HCT116 (cell line): ENCODE measurements around the gene INPP5D. TPM values are rescaled to one million over a fixed set of nuclear protein-coding genes. Genes with fewer than 3 reads are reported as not detected.

Experiments
- ATAC-seq: fragments of 200-7000 bp; cut with Tn5 transposase; 2 replicates; pipeline ENCODE4 v1.9.1; 2020; ENCODE audit warnings: mild to moderate bottlenecking, moderate library complexity
- BruUV-seq: library from RNA; stranded (reverse); fragments of 400-500 nt; replicated peaks from 2 replicates; lab custom pipeline; 2021; lab: Mats Ljungman, UMichigan
- CTCF ChIA-PET: fragments of 300-600 bp; sonication (Branson Sonifier 250); formaldehyde crosslinking; loops from one replicate; lab custom pipeline; 2021; ENCODE audit warnings: antibody characterized with exemption; lab: Charles Lee
- POLR2A ChIA-PET: fragments of 300-600, 350-600 bp; sonication (Branson Sonifier 250); formaldehyde crosslinking; loops from one replicate; lab custom pipeline; 2021; ENCODE audit warnings: antibody characterized with exemption; lab: Charles Lee
- RAD21 ChIA-PET, 2 experiments: fragments of 300-600 bp; sonication (Branson Sonifier 250); formaldehyde crosslinking; loops; one replicate each; lab custom pipeline; 2023; ENCODE audit warnings: low total read pairs in 2 of 2; ENCODE audit not compliant: uncharacterized antibody in 2 of 2, unreplicated experiment in 2 of 2, low non-redundant PET in 1 of 2; lab: Charles Lee
- DNase-seq: peaks from one replicate; pipeline ENCODE4 v3.0.0-alpha.2; 2010; ENCODE audit warnings: low read depth, low spot score
- H2AFZ ChIP-seq: fragments of 200-600 bp; shearing (Covaris generic), sonication (generic); 2 replicates; pipeline ENCODE4 v1.6.1; 2017; ENCODE audit warnings: low read depth, mixed run types, mixed read lengths, antibody characterized with exemption, low read length; ENCODE audit not compliant: poor library complexity, severe bottlenecking
- H3K27ac ChIP-seq: 2 replicates; pipeline ENCODE4 v1.5.1; 2012; ENCODE audit warnings: low read depth, low read length
- H3K27me3 ChIP-seq: fragments of 200-600 bp; sonication (generic); 2 replicates; pipeline ENCODE4 v1.6.1; 2016; ENCODE audit warnings: mixed run types, low read length, mixed read lengths; ENCODE audit not compliant: insufficient read depth
- H3K36me3 ChIP-seq, 2 experiments: fragments of 200-500 bp in 1 of 2; fragments of 200-600 bp in 1 of 2; sonication (Bioruptor generic) in 1 of 2; sonication (generic) in 1 of 2; 2 replicates each; pipeline versions ENCODE4 v1.5.1 to v1.6.1; 2014 to 2016; ENCODE audit warnings: low read length in 2 of 2, inconsistent platforms in 1 of 2, mixed read lengths in 1 of 2, mixed run types in 1 of 2; ENCODE audit not compliant: insufficient read depth in 2 of 2, control insufficient read depth in 1 of 2
- H3K4me1 ChIP-seq, 2 experiments: fragments of 200-600 bp in 1 of 2; sonication (generic) in 1 of 2; 2 replicates each; pipeline versions ENCODE4 v1.5.1 to v1.6.1; 2012 to 2017; ENCODE audit warnings: low read length in 2 of 2, inconsistent platforms in 1 of 2, mild to moderate bottlenecking in 1 of 2, mixed read lengths in 1 of 2, mixed run types in 1 of 2, moderate library complexity in 1 of 2; ENCODE audit not compliant: insufficient read depth in 2 of 2, control insufficient read depth in 1 of 2
- H3K4me2 ChIP-seq: fragments of 200-600 bp; sonication (generic); 2 replicates; pipeline ENCODE4 v1.6.1; 2017; ENCODE audit warnings: mixed run types, low read length, mixed read lengths
- H3K4me3 ChIP-seq, 2 experiments: fragments of 200-600 bp in 1 of 2; sonication (generic) in 1 of 2; replicated peaks in 1 of 2; 2 replicates each; pipeline ENCODE4 v1.5.1; 2011 to 2016; ENCODE audit warnings: low read length in 2 of 2, control low read depth in 1 of 2, low read depth in 1 of 2, mild to moderate bottlenecking in 1 of 2, mixed read lengths in 1 of 2, mixed run types in 1 of 2
- H3K79me2 ChIP-seq: fragments of 200-600 bp; sonication (generic); 2 replicates; pipeline ENCODE4 v1.6.1; 2017; ENCODE audit warnings: mild to moderate bottlenecking, mixed run types, low read length, moderate library complexity, mixed read lengths; ENCODE audit not compliant: insufficient read depth
- H3K9ac ChIP-seq: fragments of 200-600 bp; sonication (generic); 2 replicates; pipeline ENCODE4 v1.6.1; 2016; ENCODE audit warnings: low read length, mixed read lengths
- H3K9me2 ChIP-seq: fragments of 200-600 bp; sonication (generic), shearing (Covaris generic); 2 replicates; pipeline ENCODE4 v1.6.1; 2017; ENCODE audit warnings: mixed run types, mild to moderate bottlenecking, moderate library complexity; ENCODE audit not compliant: insufficient read depth
- H3K9me3 ChIP-seq, 2 experiments: fragments of 200-500 bp in 1 of 2; fragments of 200-600 bp in 1 of 2; sonication (Bioruptor generic) in 1 of 2; sonication (generic) in 1 of 2; 2 replicates each; pipeline ENCODE4 v1.6.1; 2014 to 2017; ENCODE audit warnings: low read length in 2 of 2, mixed read lengths in 2 of 2, inconsistent platforms in 1 of 2, low read depth in 1 of 2, mild to moderate bottlenecking in 1 of 2, mixed run types in 1 of 2, moderate library complexity in 1 of 2; ENCODE audit not compliant: control insufficient read depth in 1 of 2, insufficient read depth in 1 of 2
- H4K20me1 ChIP-seq: fragments of 200-600 bp; sonication (generic), shearing (Covaris generic); 2 replicates; pipeline ENCODE4 v1.6.1; 2017; ENCODE audit warnings: mixed run types, mild to moderate bottlenecking, moderate library complexity; ENCODE audit not compliant: insufficient read depth
- ATF3 ChIP-seq: IDR thresholded peaks from 2 replicates; pipeline ENCODE4 v1.6.1; 2012
- CBX3 ChIP-seq: IDR thresholded peaks from 2 replicates; pipeline ENCODE4 v1.6.1; 2012; ENCODE audit warnings: low read depth
- CEBPB ChIP-seq: IDR thresholded peaks from 2 replicates; pipeline ENCODE4 v1.6.1; 2012; ENCODE audit warnings: low read depth
- CTCF ChIP-seq, 3 experiments: fragments of 200-600 bp in 1 of 3; sonication (generic) in 1 of 3; IDR thresholded peaks in 2 of 3; conservative IDR thresholded peaks in 1 of 3; 2 replicates each; pipeline ENCODE4 v1.5.1; 2012 to 2017; ENCODE audit warnings: low read depth in 2 of 3, low read length in 2 of 3, antibody characterized with exemption in 1 of 3, borderline replicate concordance in 1 of 3, control low read depth in 1 of 3, mild to moderate bottlenecking in 1 of 3, mixed read lengths in 1 of 3, mixed run types in 1 of 3, moderate library complexity in 1 of 3; ENCODE audit not compliant: insufficient read depth in 1 of 3
- EGR1 ChIP-seq: IDR thresholded peaks from 2 replicates; pipeline ENCODE4 v1.6.1; 2012; ENCODE audit warnings: low read depth
- ELF1 ChIP-seq: IDR thresholded peaks from 2 replicates; pipeline ENCODE4 v1.6.1; 2012; ENCODE audit warnings: low read depth, borderline replicate concordance
- EZH2 ChIP-seq: fragments of 200-600 bp; sonication (generic); IDR thresholded peaks from 2 replicates; pipeline ENCODE4 v1.6.1; 2017; ENCODE audit warnings: antibody characterized with exemption, mixed run types
- JUND ChIP-seq: IDR thresholded peaks from 2 replicates; pipeline ENCODE4 v1.6.1; 2012
- POLR2AphosphoS5 ChIP-seq: IDR thresholded peaks from 2 replicates; pipeline ENCODE4 v1.6.1; 2011; ENCODE audit warnings: mild to moderate bottlenecking, low read depth, low read length, moderate library complexity
- SIN3A ChIP-seq: IDR thresholded peaks from 2 replicates; pipeline ENCODE4 v1.6.1; 2012; ENCODE audit warnings: low read depth
- SP1 ChIP-seq: IDR thresholded peaks from 2 replicates; pipeline ENCODE4 v1.6.1; 2012; ENCODE audit warnings: low read depth
- TCF7L2 ChIP-seq: IDR thresholded peaks from 2 replicates; pipeline ENCODE4 v1.7.0; 2011; ENCODE audit warnings: borderline replicate concordance, inconsistent platforms; ENCODE audit not compliant: insufficient read depth, insufficient read length; ENCODE audit errors: extremely low read depth
- YY1 ChIP-seq: IDR thresholded peaks from 2 replicates; pipeline ENCODE4 v1.6.1; 2011; ENCODE audit warnings: low read length, low read depth, moderate library complexity, mild to moderate bottlenecking; ENCODE audit not compliant: insufficient replicate concordance; ENCODE audit errors: extremely low read depth
- intact Hi-C: fragments of 100-400 bp; cut with micrococcal nuclease; formaldehyde crosslinking; loops from 2 replicates; pipeline ENCODE4 v1.10.0; 2022
- total RNA-seq: library from RNA; stranded (reverse); gene quantifications from one replicate; pipeline ENCODE4 v1.2.1, GENCODE V29; 2021; ENCODE audit not compliant: unreplicated experiment

INPP5D gene
- total RNA-seq, 1 experiment from 2014 or later, result 1.8 TPM

DNA sequence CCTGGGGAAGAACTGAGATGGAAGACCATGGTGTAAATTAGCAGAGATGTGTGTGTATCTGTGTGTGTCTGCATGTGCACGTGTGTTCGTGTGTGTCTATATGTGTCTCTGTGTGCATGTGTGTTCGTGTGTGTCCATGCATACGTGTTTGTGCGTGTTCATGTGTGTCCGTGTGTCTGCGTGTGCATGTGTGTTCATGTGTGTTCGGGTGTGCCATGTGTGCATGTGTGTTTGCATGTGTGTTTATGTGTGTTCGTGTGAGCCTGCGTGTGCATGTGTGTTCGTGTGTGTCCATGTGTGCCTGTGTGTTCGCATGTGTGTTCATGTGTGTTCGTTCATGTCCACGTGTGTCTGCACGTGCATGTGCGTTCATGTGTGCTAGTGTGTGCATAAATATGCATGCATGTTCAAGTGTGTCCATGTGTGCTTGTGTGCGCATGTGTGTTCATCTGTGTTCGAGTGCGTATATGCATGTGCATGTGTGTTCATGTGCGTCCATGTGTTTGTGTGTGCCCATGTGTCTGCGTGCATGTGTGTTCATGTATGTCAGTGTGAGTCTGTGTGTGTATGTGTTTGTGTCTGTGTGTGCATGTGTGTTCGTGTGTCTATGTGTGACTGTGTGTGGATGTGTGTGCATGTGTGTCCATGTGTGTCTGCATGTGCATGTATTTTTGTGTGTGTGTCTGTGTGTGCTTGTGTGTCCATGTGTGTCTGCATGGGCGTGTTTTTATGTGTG, 24.5 kb upstream of the INPP5D start:
- H3K36me3 ChIP-seq, result no peaks in the 10 kb centered on the region
- no peak overlapping the region for H3K4me2 ChIP-seq
- intact Hi-C loops, result no loop called here
- RAD21 ChIA-PET, result no interaction called here
- no peaks in the 10 kb centered on the region for H4K20me1 ChIP-seq
- no TSS peak for BruUV-seq
- H3K27ac ChIP-seq, result no peak overlapping the region
- no peaks in the 10 kb centered on the region for H3K9me2 ChIP-seq
- H2AFZ ChIP-seq, result no peak overlapping the region
- no peaks in the 10 kb centered on the region for H3K27me3 ChIP-seq
- no peak overlapping the region for H3K4me3 ChIP-seq
- ATAC-seq (no peak), DNase-seq (no peak)
- POLR2A ChIA-PET, result no interaction called here
- no peak overlapping the region for H3K9ac ChIP-seq
- CTCF ChIA-PET, result no interaction called here
- H3K79me2 ChIP-seq, result no peaks in the 10 kb centered on the region
- H3K4me1 ChIP-seq, result peaks cover 0 to 12% of the 10 kb centered on the region in 2 experiments; a peak in 2 of 4 replicates
- peaks cover 0 to 4% of the 10 kb centered on the region in 2 experiments; a peak in 1 of 4 replicates for H3K9me3 ChIP-seq
- TF ChIP-seq ATF3 (no peak), CTCF (IDR thresholded peaks at IDR 0.05 in 2 of 3, conservative IDR thresholded peaks at IDR 0.05 in 1 of 3; ENCODE audit: borderline replicate concordance in 1 of 3, insufficient read depth in 1 of 3, low read depth in 2 of 3, low read length in 2 of 3) (no peak), CEBPB (no peak)

- DNase-seq, result no peak
- H3K9me2 ChIP-seq, result no peaks in the 10 kb centered on the region
- H3K27me3 ChIP-seq, result no peaks in the 10 kb centered on the region
- H3K27ac ChIP-seq, result no peak overlapping the region
- no peaks in the 10 kb centered on the region for H3K79me2 ChIP-seq
- no TSS peak for BruUV-seq
- ChIA-PET CTCF (no interaction called here), POLR2A (no interaction called here), RAD21 (no interaction called here)
- no peaks in the 10 kb centered on the region for H3K36me3 ChIP-seq
- intact Hi-C loops, result no loop called here
- no peak overlapping the region for H2AFZ ChIP-seq
- peaks cover 0 to 4% of the 10 kb centered on the region in 2 experiments; a peak in 1 of 4 replicates for H3K9me3 ChIP-seq
- no peaks in the 10 kb centered on the region for H4K20me1 ChIP-seq
- peaks cover 0 to 12% of the 10 kb centered on the region in 2 experiments; a peak in 2 of 4 replicates for H3K4me1 ChIP-seq
- no peak overlapping the region for H3K4me2 ChIP-seq
- no peak overlapping the region for H3K4me3 ChIP-seq
- no peak overlapping the region for H3K9ac ChIP-seq
- no peak for ATAC-seq
- no peak for TF ChIP-seq JUND
- TF ChIP-seq SP1, result no peak
- TF ChIP-seq SIN3A, result no peak
- no peak for TF ChIP-seq CBX3
- no peak for TF ChIP-seq YY1
- TF ChIP-seq EGR1, result no peak
- TF ChIP-seq POLR2AphosphoS5, result no peak
- TF ChIP-seq TCF7L2, result no peak
- no peak for TF ChIP-seq ELF1
- no peak for TF ChIP-seq EZH2
Observed at GRCh38 chr2:233036162-233036838, 23.8 kb upstream of the INPP5D start.
